Measurements from ENCODE around the gene FBLN2. TPM values are rescaled to one million over a fixed set of nuclear protein-coding genes. Genes with fewer than 3 reads are reported as not detected.

Gene FBLN2
- total and polyA plus RNA-seq, 8 donors: 1.8 to 143 (median 11.9) TPM

GRCh38 chr3:13572926-13573623 lies 24.1 kb downstream of the FBLN2 start:
- H3K27ac ChIP-seq: no peak overlapping the region
- WGBS, 5 donors: 77 to 88% (median 81%) methylated on average over 9 to 11 of the region's 11 CpGs
- no peak for DNase-seq
- peaks cover 0 to 17% (median 0%) of the 10 kb centered on the region in 3 donors for H3K27me3 ChIP-seq
- no peaks in the 10 kb centered on the region for H3K36me3 ChIP-seq
- no peaks in the 10 kb centered on the region for H3K4me1 ChIP-seq
- no peak overlapping the region for H3K4me3 ChIP-seq
- H3K9me3 ChIP-seq: no peaks in the 10 kb centered on the region
- intact Hi-C loops (cut with DNase I; ENCODE audit: low total_unique reads): no loop called here
- TF ChIP-seq EP300 (IDR thresholded peaks at IDR 0.05) (no peak), CTCF (IDR thresholded peaks at IDR 0.05) (no peak), POLR2A (IDR thresholded peaks at IDR 0.05) (no peak), POLR2AphosphoS5 (IDR thresholded peaks at IDR 0.05) (no peak)

- TF ChIP-seq CTCF (IDR thresholded peaks at IDR 0.05) (no peak), POLR2AphosphoS5 (IDR thresholded peaks at IDR 0.05) (no peak), EP300 (IDR thresholded peaks at IDR 0.05) (no peak), POLR2A (IDR thresholded peaks at IDR 0.05) (no peak)
- 74 to 84% (median 82%) methylated on average over 14 to 18 of the region's 18 CpGs for WGBS, 5 donors
- no peaks in the 10 kb centered on the region for H3K9me3 ChIP-seq
- H3K36me3 ChIP-seq: no peaks in the 10 kb centered on the region
- H3K27ac ChIP-seq: no peak overlapping the region
- intact Hi-C loops (cut with DNase I; ENCODE audit: low total_unique reads): no loop called here
- peaks cover 0 to 17% (median 0%) of the 10 kb centered on the region in 3 donors for H3K27me3 ChIP-seq
- peak in 1 of 2 donors; percentile 77 for DNase-seq
- H3K4me1 ChIP-seq: no peaks in the 10 kb centered on the region
- no peak overlapping the region for H3K4me3 ChIP-seq
Observed at GRCh38 chr3:13574083-13574797, 25.3 kb downstream of the FBLN2 start.

- no peak overlapping the region for H3K4me3 ChIP-seq
- H3K36me3 ChIP-seq: no peaks in the 10 kb centered on the region
- 64 to 78% (median 70%) methylated on average over 9 to 18 of the region's 18 CpGs for WGBS, 5 donors
- intact Hi-C loops (cut with DNase I; ENCODE audit: low total_unique reads): no loop called here
- H3K9me3 ChIP-seq: no peaks in the 10 kb centered on the region
- DNase-seq: no peak
- peaks cover 0 to 17% (median 0%) of the 10 kb centered on the region in 3 donors for H3K27me3 ChIP-seq
- no peak overlapping the region for H3K27ac ChIP-seq
- no peaks in the 10 kb centered on the region for H3K4me1 ChIP-seq
- TF ChIP-seq POLR2AphosphoS5 (IDR thresholded peaks at IDR 0.05) (no peak), EP300 (IDR thresholded peaks at IDR 0.05) (no peak), POLR2A (IDR thresholded peaks at IDR 0.05) (no peak), CTCF (IDR thresholded peaks at IDR 0.05) (no peak)
Observed at GRCh38 chr3:13574798-13575451, 26.0 kb downstream of the FBLN2 start.

GRCh38 chr3:13575459-13576061 lies 26.6 kb downstream of the FBLN2 start:
- Histone ChIP-seq H3K4me3 (no peak overlapping the region), H3K9me3 (no peaks in the 10 kb centered on the region), H3K27me3 (peaks cover 0 to 12% (median 0%) of the 10 kb centered on the region in 3 donors), H3K27ac (no peak overlapping the region), H3K4me1 (no peaks in the 10 kb centered on the region), H3K36me3 (no peaks in the 10 kb centered on the region)
- intact Hi-C loops (cut with DNase I; ENCODE audit: low total_unique reads): no loop called here
- no peak for TF ChIP-seq POLR2AphosphoS5 (IDR thresholded peaks at IDR 0.05)
- TF ChIP-seq CTCF (IDR thresholded peaks at IDR 0.05): no peak
- TF ChIP-seq POLR2A (IDR thresholded peaks at IDR 0.05): no peak
- TF ChIP-seq EP300 (IDR thresholded peaks at IDR 0.05): no peak
- peak in 1 of 2 donors; percentile 75 for DNase-seq
- 34 to 52% (median 42%) methylated on average over 6 to 11 of the region's 11 CpGs for WGBS, 5 donors
